ENCODE data around the gene CCDC13.

GRCh38 chr3:42746455-42747450 is 26.3 kb downstream of the CCDC13 start:
- no peak for TF ChIP-seq CTCF (IDR thresholded peaks at IDR 0.05)
- TF ChIP-seq EZH2 (IDR thresholded peaks at IDR 0.05): no peak

Measured in neural progenitor cell (in vitro differentiated cells).